ENCODE data around the gene OR52N4.
"Not testable (repeated sequence)": the region's sequence is repeated elsewhere in the genome, so short reads cannot be mapped to it uniquely, and the experiment has no call there.

OR52N4 gene

DNA sequence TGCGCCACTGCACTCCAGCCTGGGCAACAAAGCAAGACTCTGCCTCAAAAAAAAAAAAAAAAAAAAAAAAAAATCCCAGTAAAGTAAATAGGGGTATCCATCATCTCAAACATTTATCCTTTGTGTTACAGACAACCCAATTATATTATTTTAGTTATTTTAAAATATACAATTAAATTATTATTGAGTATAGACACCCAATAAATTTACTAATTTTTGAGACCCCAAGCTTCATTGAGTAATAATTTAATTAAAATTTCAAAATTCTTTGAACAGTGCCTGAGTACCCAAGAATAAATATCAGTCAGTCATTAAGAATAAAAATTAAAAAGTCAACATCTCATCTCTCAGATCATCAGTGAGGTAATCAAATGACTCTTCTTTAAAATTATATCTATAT, at the start of gene OR52N4:
OR52N4 (plus strand) TSS at position 301 of the 400 bp plus-strand sequence. CDS start 498 bp downstream, outside the sequence.
- no peak for DNase-seq

DNA sequence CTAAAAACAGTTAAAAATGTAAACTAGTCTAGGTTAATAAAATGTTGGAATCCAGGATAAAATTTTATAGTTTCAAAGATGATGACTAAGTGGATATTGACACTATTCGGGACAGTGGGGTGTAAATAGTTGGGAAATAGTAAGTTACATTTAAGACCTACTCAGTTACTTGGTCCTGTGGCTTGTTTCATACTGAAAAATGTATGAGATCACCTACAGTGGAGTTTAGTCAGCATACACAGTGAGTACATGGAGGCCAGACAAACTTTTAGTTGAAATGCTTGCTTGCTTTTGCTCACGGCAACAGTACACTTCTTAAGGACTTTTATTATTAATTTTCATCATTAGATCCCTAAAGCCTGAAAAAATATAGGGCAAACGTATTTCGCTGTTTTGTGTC, 48.4 kb upstream of the OR52N4 start:
- no peak for DNase-seq

DNA sequence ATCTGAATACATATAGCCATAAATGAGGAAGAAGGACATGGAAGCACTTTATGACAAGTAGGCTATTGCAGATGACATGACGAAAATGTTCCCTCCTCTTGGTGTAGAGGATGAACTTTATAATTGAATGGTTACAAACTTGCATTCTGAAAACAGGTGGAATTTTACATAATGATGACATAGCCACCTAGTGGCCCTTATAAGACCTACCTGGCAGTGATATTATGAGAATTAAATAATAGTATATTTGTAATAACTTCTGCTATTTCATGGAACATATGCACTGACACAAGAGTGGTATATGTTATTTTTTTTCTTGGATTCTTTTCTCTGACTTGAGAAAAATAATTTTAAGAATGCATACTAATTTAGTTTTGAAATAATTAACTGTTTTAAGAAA, 41.5 kb upstream of the OR52N4 start:
- DNase-seq = no peak

DNA sequence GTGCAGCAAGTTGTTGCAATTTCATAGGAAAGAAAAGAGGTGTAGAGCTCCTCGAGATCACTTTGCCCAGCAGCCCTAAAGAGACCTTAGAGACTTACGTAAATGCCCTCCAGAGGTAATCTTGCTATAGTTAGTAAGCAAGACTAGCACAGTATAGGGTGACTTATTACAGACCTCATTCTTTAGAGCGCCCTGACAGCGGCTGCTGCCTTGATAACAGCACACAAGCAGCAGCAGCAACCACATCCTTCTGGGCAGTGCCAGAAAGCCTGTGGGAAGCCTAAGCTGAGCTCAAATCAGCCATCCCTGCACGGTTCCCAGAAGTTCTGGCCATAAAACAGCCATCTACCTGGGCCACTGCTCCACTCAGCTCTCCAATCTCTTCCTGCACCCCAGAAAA, 40.3 kb upstream of the OR52N4 start:
- DNase-seq = no peak

DNA sequence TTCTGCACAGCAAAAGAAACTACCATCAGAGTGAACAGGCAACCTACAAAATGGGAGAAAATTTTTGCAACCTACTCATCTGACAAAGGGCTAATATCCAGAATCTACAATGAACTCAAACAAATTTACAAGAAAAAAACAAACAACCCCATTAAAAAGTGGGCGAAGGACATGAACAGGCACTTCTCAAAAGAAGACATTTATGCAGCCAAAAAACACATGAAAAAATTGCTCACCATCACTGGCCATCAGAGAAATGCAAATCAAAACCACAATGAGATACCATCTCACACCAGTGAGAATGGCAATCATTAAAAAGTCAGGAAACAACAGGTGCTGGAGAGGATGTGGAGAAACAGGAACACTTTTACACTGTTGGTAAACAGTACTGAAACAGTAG, 37.5 kb upstream of the OR52N4 start:
- not testable (repeated sequence) for DNase-seq

DNA sequence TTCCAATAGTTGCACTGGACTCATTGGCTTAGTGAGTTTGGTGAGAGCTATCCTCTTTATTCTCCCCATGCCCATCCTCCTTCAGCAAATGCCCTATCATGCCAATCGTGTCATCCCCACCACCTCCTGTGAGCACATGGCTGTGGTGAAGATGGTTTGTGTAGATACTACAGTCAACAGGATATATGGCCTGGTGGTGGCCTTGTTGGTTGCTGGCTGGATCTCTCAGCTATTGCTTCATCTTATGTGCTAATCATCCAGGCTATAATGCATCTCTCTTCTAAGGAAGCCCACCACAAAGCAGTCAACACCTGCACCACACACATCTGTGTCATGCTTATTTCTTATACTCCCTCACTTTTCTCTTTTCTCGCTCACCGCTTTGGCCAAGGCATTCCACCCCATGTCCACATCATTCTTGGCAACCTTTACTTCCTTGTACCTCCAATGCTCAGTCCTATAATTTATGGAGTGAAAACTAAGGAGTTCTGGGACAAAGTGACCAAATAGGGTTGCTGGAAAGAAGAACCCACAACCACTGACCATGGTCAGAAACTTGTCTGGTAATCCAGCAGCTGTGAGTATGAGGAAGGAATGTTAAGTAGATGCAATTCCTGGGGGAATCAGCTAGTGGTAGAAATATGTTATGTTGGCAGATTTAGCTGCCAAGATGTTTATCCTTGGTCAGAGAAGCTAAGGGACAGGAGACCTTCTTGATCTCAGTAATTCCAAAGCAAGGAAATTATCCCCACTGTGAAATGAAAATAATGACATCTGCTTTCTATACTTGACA, 34.1 kb upstream of the OR52N4 start:
- no peak for DNase-seq

DNA sequence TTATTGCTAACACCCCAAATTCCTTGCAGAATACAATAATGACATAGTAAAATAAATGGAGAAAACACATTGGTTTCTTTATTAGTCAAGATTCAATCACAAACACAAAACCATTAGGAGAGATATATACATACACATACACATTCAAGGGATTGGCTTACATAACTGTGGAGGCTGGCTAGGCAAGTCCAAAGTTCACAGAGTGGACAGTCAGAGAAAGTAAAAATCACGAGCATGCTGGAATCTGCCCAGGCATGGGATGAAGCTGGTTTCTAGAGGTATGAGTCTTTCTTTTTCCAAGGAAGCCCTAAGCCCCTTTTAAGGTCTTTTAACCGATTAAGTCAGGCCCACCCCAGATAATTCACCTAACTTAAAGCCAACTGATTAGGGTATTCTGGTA, 31.4 kb upstream of the OR52N4 start:
- no peak for DNase-seq

DNA sequence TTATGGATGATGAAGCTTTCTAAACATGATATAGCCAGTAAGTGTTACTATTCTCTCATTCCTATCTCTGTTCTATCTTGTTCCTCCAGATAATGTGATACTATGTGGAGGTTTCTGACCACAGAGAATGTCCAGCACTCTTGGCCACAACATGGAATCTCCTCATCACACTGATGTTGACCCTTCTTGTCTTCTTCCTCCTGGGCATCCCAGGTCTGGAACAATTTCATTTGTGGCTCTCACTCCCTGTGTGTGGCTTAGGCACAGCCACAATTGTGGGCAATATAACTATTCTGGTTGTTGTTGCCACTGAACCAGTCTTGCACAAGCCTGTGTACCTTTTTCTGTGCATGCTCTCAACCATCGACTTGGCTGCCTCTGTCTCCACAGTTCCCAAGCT, 27.7 kb upstream of the OR52N4 start:
- no peak for DNase-seq

DNA sequence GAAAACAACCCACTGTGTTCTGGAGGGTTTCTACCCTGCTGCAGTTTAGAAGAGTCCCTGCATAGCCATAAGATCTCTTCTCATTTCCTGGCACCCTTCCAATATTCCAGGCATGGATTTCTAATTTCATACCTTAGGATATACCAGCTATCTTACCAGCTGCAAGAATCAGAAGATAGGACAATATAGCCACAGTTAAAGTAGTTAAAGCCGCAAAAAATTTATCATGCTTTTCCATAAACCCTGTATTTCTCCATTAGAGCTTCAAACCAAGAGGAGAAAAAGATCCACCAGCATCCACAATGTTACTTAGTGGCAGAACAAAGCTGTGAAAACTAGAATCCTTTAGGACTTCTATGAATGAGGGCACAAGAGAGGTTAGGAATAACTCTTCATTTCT, 26.4 kb upstream of the OR52N4 start:
- no peak for DNase-seq

DNA sequence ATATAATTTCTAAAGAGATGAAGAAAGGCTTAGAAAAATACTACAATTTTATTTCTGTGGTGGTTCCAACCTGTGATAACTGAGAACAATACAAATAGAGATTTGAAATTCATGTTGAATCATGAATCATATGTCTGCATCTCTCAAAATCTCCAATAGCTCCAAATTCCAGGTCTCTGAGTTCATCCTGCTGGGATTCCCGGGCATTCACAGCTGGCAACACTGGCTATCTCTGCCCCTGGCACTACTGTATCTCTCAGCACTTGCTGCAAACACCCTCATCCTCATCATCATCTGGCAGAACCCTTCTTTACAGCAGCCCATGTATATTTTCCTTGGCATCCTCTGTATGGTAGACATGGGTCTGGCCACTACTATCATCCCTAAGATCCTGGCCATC, 17.6 kb upstream of the OR52N4 start, which contains the start of gene OR56B1:
OR56B1 (plus strand) TSS at position 53 of the 400 bp plus-strand sequence; CDS start at position 122, 69 bp downstream.
- DNase-seq = peak; percentile 9

DNA sequence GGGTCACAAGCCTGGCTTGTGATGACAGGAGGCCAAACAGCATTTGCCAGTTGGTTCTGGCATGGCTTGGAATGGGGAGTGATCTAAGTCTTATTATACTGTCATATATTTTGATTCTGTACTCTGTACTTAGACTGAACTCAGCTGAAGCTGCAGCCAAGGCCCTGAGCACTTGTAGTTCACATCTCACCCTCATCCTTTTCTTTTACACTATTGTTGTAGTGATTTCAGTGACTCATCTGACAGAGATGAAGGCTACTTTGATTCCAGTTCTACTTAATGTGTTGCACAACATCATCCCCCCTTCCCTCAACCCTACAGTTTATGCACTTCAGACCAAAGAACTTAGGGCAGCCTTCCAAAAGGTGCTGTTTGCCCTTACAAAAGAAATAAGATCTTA, 17.0 kb upstream of the OR52N4 start:
- DNase-seq = peak; percentile 9

DNA sequence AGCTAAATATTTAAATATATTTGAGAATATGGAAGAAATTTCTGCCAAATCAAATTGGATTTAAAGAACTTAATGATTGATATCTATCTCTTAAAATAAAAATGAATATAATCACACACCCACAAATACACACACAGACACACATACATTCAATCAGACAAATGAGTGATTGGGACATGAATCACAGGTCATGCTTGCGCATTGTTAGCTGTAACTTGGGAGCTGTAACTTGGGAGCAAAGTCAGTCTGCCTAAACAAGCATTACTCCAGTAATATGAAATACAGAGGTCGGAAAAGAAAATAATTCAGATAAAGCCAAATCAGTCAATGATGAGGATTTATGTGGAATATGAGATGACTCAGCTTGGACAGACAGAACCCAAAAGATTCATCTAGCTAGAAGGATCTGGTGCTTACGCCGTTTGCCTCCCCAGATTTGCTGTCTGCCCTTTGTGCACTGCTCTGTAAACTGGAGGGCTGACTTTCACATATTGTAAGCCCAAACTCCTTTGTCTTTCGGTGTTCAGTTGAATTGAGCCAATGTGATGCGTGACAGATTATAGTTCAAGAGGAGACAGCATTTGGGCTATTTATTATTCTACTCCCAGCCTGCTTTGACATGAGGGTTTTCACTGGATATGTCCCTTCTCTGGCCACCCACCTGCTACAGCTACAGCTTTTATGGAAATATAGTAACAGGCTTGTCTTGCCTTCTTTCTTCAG, 16.2 kb upstream of the OR52N4 start:
- no peak for DNase-seq

DNA sequence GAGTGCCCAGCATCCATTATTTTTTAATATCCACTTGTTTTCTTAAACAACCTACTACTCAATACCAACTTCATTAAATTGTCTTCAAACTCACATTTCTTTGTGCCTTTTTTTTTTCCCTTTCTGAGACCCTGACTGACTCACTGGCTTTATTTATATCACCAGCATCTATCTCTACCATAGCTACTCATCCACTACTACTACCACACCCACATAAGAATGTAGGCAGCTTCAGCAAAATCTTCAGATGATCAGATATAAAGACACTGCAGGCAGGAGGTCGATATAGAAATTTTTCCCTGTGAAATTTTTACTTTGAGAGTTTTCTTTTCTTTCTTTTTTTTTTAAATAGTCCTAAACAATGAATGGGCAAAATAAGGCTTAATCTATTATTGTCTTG, 15.6 kb upstream of the OR52N4 start:
- DNase-seq = no peak

DNA sequence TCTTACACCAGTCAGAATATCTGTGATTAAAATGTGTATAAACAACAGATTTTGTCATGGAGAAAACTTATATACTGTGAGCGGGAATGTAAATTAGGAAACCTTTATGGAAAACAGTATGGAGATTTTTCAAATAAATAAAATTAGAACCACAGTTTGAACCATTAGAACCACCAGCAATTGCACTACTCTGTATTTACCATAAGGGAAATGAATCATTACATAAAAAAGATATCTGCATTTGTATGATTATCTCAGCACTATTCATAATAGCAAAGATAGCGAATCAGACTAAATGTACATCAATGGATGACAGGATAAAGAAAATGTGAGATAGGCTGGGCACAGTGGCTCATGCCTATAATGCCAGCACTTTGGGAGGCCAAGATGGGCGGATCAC, 7.4 kb upstream of the OR52N4 start:
- no peak for DNase-seq

DNA sequence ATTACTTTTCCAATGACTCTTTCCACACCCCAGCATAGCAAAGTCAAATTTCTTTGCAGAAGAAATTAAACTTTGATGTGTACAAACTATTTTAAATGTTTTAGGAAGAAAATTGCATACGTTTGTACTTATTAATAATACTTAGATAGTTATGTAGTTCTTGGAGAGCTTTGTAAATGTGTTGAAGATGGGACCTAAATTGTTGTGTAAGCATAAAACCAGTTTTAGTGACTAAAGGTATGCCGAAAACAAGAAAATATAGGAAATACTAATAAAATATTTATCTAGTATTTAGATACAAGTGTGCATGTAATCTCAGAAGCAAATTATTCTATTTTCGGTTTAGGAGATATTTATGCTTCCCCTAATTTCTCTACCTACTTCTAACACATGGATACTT, 4.2 kb upstream of the OR52N4 start:
- no peak for DNase-seq

DNA sequence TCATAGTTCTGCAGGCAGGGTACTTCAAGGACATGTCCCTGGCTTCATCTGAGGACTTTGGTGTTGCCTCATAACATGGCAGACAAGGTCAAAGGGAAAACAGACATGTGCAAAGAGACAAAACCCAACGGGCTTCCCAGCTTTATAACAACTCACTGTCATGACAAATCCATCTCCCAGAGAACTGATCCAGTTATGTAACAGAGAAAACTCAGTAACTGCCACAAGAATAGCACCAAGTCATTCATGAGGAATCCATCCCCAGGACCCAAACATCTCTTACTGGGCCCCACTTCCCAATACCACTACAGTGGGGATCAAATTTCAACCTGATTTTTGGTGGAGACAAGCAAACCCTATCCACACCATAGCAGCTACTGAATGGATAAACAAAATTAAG, 13.0 kb downstream of the OR52N4 start:
- DNase-seq = no peak

DNA sequence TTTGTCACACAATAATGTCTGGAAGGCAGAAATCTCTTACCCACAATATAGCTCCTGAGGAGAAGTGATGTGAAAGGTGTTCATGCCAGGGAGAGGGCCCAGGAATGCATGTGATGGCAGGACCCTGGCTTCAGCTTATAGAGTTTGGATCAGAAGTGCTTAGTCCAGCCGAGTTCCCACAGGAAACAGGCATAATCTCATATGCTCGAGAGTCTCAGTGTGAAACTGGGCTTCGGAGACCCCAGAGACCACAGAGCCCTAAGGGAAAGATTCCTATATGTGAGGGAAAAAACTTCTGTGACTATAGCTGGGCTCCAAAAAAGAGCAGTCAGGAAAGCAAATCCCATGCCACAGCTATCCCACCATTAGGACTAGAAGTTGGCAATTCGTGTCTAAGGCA, 29.2 kb downstream of the OR52N4 start, which contains the start of gene OR52N5:
OR52N5 (minus strand) TSS at position 101 of the 400 bp plus-strand sequence. CDS start 4,721 bp downstream, outside the sequence.
- DNase-seq = no peak

DNA sequence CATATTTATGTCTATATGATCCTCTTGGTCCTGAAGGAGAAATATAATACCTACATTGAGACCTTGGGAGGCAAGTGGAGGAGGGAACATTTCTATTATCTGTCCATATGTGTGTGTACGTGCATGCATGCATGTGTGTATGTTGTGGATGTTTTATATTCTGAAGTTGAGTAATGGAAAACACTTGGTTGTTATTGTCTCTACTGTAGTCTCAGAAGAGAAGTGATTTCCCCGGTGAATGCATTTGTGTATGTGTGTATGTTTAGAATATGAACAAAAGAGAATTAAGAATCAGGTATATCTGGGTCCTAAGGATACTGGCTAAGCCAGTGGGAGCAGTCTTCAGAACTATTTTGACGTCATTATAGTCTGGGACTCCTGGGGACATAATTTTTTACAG, 37.1 kb downstream of the OR52N4 start, which contains the start of gene OR52N1:
OR52N1 (minus strand) TSS at position 101 of the 400 bp plus-strand sequence. CDS start 2,449 bp downstream, outside the sequence.
- DNase-seq = no peak

DNA sequence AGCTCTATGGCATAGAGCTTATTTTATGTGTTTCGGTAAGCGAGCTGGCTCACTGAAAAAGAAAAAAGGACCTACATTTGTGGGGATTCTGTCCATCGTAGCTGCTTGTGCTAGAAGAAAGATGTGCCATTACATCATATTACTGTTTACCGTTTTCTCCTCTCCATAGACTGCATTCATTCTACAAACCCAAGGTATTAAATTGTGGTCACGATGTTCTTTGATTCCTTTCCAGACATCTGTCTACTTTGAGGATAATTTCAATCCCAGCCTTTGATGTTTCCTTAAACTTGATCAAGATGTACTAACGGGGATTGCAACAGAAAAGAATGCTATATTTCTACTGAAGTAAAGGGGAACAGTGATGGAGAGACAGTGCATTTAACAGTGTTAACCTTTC, 42.5 kb downstream of the OR52N4 start:
- DNase-seq = no peak

DNA sequence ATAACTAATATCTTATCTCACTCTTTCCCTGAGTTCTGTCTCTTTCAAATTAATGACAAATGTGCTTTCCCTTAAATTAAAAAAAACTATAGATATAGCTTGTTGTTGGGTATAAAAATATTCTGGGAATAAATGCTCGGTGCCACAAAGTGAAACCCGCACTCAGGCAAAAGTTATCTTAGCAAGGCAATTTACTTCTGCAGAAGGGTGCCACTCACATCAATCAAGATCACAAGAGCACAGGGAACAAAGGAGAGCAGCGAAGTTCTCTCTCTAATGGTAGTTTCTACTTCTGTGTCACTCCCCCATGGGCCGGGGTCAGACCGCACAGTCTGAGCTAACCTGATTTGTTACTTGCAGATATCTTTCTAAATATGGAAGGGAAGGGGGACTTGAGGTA, 49.9 kb downstream of the OR52N4 start:
- no peak for DNase-seq

All from EL (cell line).